Fibroblast of mammary gland (primary cell): ENCODE measurements around the gene GFAP.
A peak's percentile ranks its signal among the peaks of the same experiment; 100 is the strongest.

Experiments
- DNase-seq: peaks from one replicate; pipeline ENCODE4 v3.0.0-alpha.2; 2010; ENCODE audit warnings: low read depth
- H3K4me3 ChIP-seq: 2 replicates; pipeline ENCODE4 v1.5.1; 2011; ENCODE audit warnings: low read depth, mild to moderate bottlenecking, low read length, moderate library complexity; ENCODE audit not compliant: control insufficient read depth
- CTCF ChIP-seq: conservative IDR thresholded peaks from 2 replicates; pipeline ENCODE4 v1.5.1; 2011; ENCODE audit warnings: low read depth, low read length, inconsistent platforms; ENCODE audit not compliant: control insufficient read depth, insufficient read depth

Gene GFAP

GRCh38 chr17:44915321-44915726, at the start of gene GFAP:
TSS of gene GFAP (minus strand) at chr17:44915500. CDS start at chr17:44915486, 14 bp downstream.
- H3K4me3 ChIP-seq = no peak within 1 kb of the TSS
- no peak for DNase-seq
- TF ChIP-seq CTCF = no peak

GRCh38 chr17:44961921-44962350, 46.6 kb upstream of the GFAP start:
- no peak for DNase-seq
- H3K4me3 ChIP-seq = no peak overlapping the region
- TF ChIP-seq CTCF = peak; percentile 12

- no peak overlapping the region for H3K4me3 ChIP-seq
- no peak for TF ChIP-seq CTCF
- DNase-seq = no peak
Observed at GRCh38 chr17:44960691-44961090, 45.4 kb upstream of the GFAP start.

- DNase-seq = no peak
- no peak overlapping the region for H3K4me3 ChIP-seq
Observed at GRCh38 chr17:44959821-44960531, 44.7 kb upstream of the GFAP start.

GRCh38 chr17:44956998-44957981, 42.0 kb upstream of the GFAP start:
- H3K4me3 ChIP-seq = no peak overlapping the region
- no peak for TF ChIP-seq CTCF
- DNase-seq = no peak

More at GRCh38 chr17:44959821-44960531, 44.7 kb upstream of the GFAP start:
- no peak for TF ChIP-seq CTCF

- no peak overlapping the region for H3K4me3 ChIP-seq
- no peak for DNase-seq
- no peak for TF ChIP-seq CTCF
Observed at GRCh38 chr17:44955674-44956425, 40.5 kb upstream of the GFAP start.
